Thoracic aorta (tissue), 2 donors: ENCODE measurements around the gene TMEM209. TPM values are rescaled to one million over a fixed set of nuclear protein-coding genes. Genes with fewer than 3 reads are reported as not detected.

Experiments
- ATAC-seq: fragments of 150-250 bp; one replicate; pipeline ENCODE4 v1.8.0; 2017; ENCODE audit warnings: low read depth; ENCODE audit not compliant: insufficient number of reproducible peaks, low FRiP score
- DNase-seq: peaks from one replicate; pipeline ENCODE4 v3.0.0-alpha.2; 2020; ENCODE audit warnings: low spot score
- H3K27ac ChIP-seq, 2 donors: fragments of 200-600 bp; sonication (generic); 1 replicate in 1 of 2; 2 replicates in 1 of 2; pipeline ENCODE4 v1.5.1; 2016; ENCODE audit warnings: mild to moderate bottlenecking in 2 of 2, moderate library complexity in 2 of 2
- H3K27me3 ChIP-seq: fragments of 200-600 bp; sonication (generic); replicated peaks from 2 replicates; pipeline ENCODE4 v1.6.0; 2016; ENCODE audit warnings: mild to moderate bottlenecking; ENCODE audit not compliant: insufficient read depth
- H3K36me3 ChIP-seq: fragments of 200-600 bp; sonication (generic); one replicate; pipeline ENCODE4 v1.5.1; 2016
- H3K4me1 ChIP-seq, 2 donors: fragments of 200-600 bp; sonication (generic); 1 replicate in 1 of 2; 2 replicates in 1 of 2; pipeline versions ENCODE4 v1.5.1 to v1.6.0; 2016; ENCODE audit warnings: low read depth in 2 of 2, mild to moderate bottlenecking in 1 of 2; ENCODE audit not compliant: control insufficient read depth in 1 of 2
- H3K4me3 ChIP-seq: fragments of 200-600 bp; sonication (generic); 2 replicates; pipeline ENCODE4 v1.5.1; 2016; ENCODE audit warnings: mild to moderate bottlenecking
- H3K9me3 ChIP-seq: fragments of 200-600 bp; sonication (generic); 2 replicates; pipeline ENCODE4 v1.5.1; 2016
- CTCF ChIP-seq: fragments of 200-600 bp; sonication (generic); IDR thresholded peaks from one replicate; pipeline ENCODE4 v1.5.1; 2019; ENCODE audit warnings: antibody characterized with exemption
- total RNA-seq, 2 donors: library from RNA; depleted of rRNA; stranded (reverse); fragments of >200 nt; gene quantifications; one replicate each; pipeline versions ENCODE4 v1.1.0 to v1.2.3, GENCODE V29; 2016

The TMEM209 gene
- total RNA-seq, 2 donors from 2014 or later: 8.7 to 9.9 TPM

GRCh38 chr7:130137207-130137606 lies 68.0 kb downstream of the TMEM209 start:
- DNase-seq (no peak), ATAC-seq (no peak)
- Histone ChIP-seq H3K4me3 (no peak overlapping the region), H3K9me3 (no peaks in the 10 kb centered on the region), H3K36me3 (peaks cover 11% of the 10 kb centered on the region), H3K27ac (no peak overlapping the region), H3K4me1 (peaks cover 0 to 19% of the 10 kb centered on the region in 2 donors), H3K27me3 (no peaks in the 10 kb centered on the region)
- TF ChIP-seq CTCF: no peak

GRCh38 chr7:130136579-130137167 lies 68.5 kb downstream of the TMEM209 start:
- no peak overlapping the region for H3K4me3 ChIP-seq
- no peak for ATAC-seq
- peaks cover 16% of the 10 kb centered on the region for H3K36me3 ChIP-seq
- peaks cover 0 to 13% of the 10 kb centered on the region in 2 donors for H3K4me1 ChIP-seq
- no peak overlapping the region for H3K27ac ChIP-seq
- no peaks in the 10 kb centered on the region for H3K27me3 ChIP-seq
- DNase-seq: no peak
- TF ChIP-seq CTCF: no peak
- H3K9me3 ChIP-seq: no peaks in the 10 kb centered on the region

- TF ChIP-seq CTCF: no peak
- H3K27ac ChIP-seq: no peak overlapping the region
- H3K4me3 ChIP-seq: no peak overlapping the region
- DNase-seq (no peak), ATAC-seq (no peak)
- H3K36me3 ChIP-seq: peaks cover 24% of the 10 kb centered on the region
- H3K27me3 ChIP-seq: no peaks in the 10 kb centered on the region
- peaks cover 0 to 6% of the 10 kb centered on the region in 2 donors for H3K4me1 ChIP-seq
- H3K9me3 ChIP-seq: no peaks in the 10 kb centered on the region
Measured at GRCh38 chr7:130135208-130136205, 69.7 kb downstream of the TMEM209 start.

- Histone ChIP-seq H3K4me1 (no peaks in the 10 kb centered on the region), H3K4me3 (no peak overlapping the region), H3K9me3 (no peaks in the 10 kb centered on the region), H3K27ac (no peak overlapping the region), H3K27me3 (no peaks in the 10 kb centered on the region), H3K36me3 (peaks cover 27% of the 10 kb centered on the region)
- ATAC-seq (no peak), DNase-seq (no peak)
- no peak for TF ChIP-seq CTCF
Measured at GRCh38 chr7:130134726-130135125, 70.5 kb downstream of the TMEM209 start.

- H3K36me3 ChIP-seq: peaks cover 27% of the 10 kb centered on the region
- no peak overlapping the region for H3K27ac ChIP-seq
- TF ChIP-seq CTCF: no peak
- no peaks in the 10 kb centered on the region for H3K27me3 ChIP-seq
- no peaks in the 10 kb centered on the region for H3K9me3 ChIP-seq
- no peaks in the 10 kb centered on the region for H3K4me1 ChIP-seq
- H3K4me3 ChIP-seq: no peak overlapping the region
- ATAC-seq (no peak), DNase-seq (no peak)
Measured at GRCh38 chr7:130134106-130134636, 71.0 kb downstream of the TMEM209 start.
